IgD-negative memory B cell (primary cell): ENCODE results near the gene CAVIN3. TPM values are rescaled to one million over a fixed set of nuclear protein-coding genes. Genes with fewer than 3 reads are reported as not detected.
A peak's percentile ranks its signal among the peaks of the same experiment; 100 is the strongest.

Experiments used
- H3K27ac Mint-ChIP-seq, 3 donors: one replicate each; pipeline ENCODE4 v1.8.0; 2020 to 2022; ENCODE audit warnings: mild to moderate bottlenecking in 3 of 3, mixed read lengths in 3 of 3, moderate library complexity in 1 of 3
- H3K27me3 Mint-ChIP-seq: one replicate; pipeline ENCODE4 v1.8.0; 2021; ENCODE audit warnings: mixed read lengths
- H3K36me3 Mint-ChIP-seq: one replicate; pipeline ENCODE4 v1.8.0; 2020; ENCODE audit warnings: mild to moderate bottlenecking, mixed read lengths
- H3K4me1 Mint-ChIP-seq, 3 donors: one replicate each; pipeline ENCODE4 v1.8.0; 2020 to 2022; ENCODE audit warnings: mixed read lengths in 3 of 3, mild to moderate bottlenecking in 1 of 3
- H3K4me3 Mint-ChIP-seq, 4 donors: one replicate each; pipeline ENCODE4 v1.8.0; 2020 to 2022; ENCODE audit warnings: mild to moderate bottlenecking in 4 of 4, mixed read lengths in 4 of 4, moderate library complexity in 3 of 4
- H3K9me3 Mint-ChIP-seq, 3 donors: one replicate each; pipeline ENCODE4 v1.8.0; 2020 to 2021; ENCODE audit warnings: mixed read lengths in 3 of 3, mild to moderate bottlenecking in 1 of 3
- polyA plus RNA-seq: library from polyadenylated mRNA; unstranded; fragments of 300-500 nt; fragmentation: Illumina TruSeq; gene quantifications from one replicate; pipeline ENCODE4 v1.2.3, GENCODE V29; 2021

The CAVIN3 gene
- polyA plus RNA-seq, 1 donor from 2014 or later = not detected

DNA sequence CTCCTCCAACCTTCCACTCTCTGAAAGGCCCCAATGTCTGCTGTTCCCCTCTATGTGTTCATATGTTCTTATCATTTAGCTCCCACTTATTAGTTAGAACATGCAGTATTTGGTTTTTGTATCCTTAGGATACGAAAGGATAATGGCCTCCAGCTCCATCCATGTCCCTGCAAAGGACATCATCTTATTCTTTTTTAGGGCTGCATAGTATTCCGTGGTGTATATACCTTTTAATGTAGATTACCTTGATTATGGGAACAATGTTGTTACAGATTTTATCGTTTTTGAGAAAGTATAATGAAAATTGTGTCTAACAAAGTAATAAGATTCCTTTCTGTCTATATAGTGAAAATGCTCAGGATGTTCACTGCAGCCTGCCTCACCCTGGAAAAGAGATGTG lies 16.0 kb upstream of the CAVIN3 start:
- Mint-ChIP-seq H3K27me3 (peaks cover 19% of the 10 kb centered on the region), H3K27ac (no peak overlapping the region), H3K9me3 (no peaks in the 10 kb centered on the region), H3K36me3 (no peaks in the 10 kb centered on the region), H3K4me3 (no peak overlapping the region), H3K4me1 (no peaks in the 10 kb centered on the region)

DNA sequence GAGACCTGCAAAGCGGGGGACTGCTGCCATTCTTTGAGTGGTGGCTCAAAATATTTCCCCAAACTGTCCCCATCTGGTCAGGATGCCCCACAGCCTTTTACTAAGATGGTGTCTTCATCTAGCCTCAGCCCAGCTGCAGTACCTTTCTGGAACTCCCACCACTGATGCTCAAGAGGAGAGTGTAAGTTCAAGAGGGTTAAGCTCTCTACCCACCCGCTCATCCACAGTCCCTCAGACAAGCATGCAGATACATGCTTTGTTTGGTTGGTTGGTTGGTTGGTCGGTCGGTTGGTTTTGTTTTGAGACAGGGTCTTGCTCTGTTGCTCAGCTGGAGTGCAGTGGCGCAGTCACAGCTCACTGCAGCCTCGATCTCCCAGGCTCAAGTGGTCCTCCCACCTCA lies 14.5 kb upstream of the CAVIN3 start:
- Mint-ChIP-seq H3K4me1 (no peaks in the 10 kb centered on the region), H3K4me3 (no peak overlapping the region), H3K27ac (no peak overlapping the region), H3K36me3 (no peaks in the 10 kb centered on the region), H3K27me3 (peaks cover 17% of the 10 kb centered on the region), H3K9me3 (no peaks in the 10 kb centered on the region)

DNA sequence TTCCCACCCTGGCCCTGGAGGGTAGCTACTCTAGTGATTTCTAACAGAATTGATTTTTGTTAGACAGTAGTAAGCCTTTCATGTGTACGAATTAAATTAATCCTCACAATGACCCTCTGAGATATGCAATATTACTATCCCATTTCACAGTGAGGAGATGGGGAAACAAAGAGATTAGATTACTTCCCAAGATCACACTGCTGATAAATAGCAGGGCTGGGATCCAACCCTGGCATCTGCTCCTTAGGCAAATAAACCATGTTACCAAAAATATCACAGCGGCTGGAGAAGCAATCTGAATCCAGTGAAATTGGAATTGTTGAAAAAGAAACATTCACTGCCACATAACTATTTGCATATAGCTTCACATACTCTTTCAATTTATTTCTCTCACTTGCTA lies 12.8 kb upstream of the CAVIN3 start:
- no peaks in the 10 kb centered on the region for H3K9me3 Mint-ChIP-seq
- no peaks in the 10 kb centered on the region for H3K36me3 Mint-ChIP-seq
- peaks cover 11% of the 10 kb centered on the region for H3K27me3 Mint-ChIP-seq
- H3K4me1 Mint-ChIP-seq = no peaks in the 10 kb centered on the region
- no peak overlapping the region for H3K4me3 Mint-ChIP-seq
- H3K27ac Mint-ChIP-seq = no peak overlapping the region

DNA sequence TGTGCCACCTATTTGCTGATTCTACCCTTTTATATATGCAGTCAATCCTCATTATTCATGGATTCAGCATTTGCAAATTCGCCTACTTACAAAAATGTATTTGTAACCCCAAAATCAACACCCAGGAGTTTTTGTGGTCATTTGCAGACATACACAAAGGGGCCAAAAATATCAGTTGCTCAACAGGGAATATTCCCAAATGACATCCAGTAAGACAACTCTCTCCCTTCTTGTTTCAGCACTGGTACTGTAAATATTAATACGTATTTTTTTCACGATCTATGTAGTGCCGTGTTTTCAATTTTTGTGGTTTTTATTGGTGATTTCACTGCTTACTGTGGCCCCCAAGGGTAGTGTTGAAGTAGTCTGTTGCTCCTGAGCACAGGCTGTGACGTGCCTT lies 11.8 kb upstream of the CAVIN3 start:
- H3K27ac Mint-ChIP-seq = no peak overlapping the region
- no peaks in the 10 kb centered on the region for H3K9me3 Mint-ChIP-seq
- H3K4me3 Mint-ChIP-seq = no peak overlapping the region
- H3K36me3 Mint-ChIP-seq = no peaks in the 10 kb centered on the region
- peaks cover 11% of the 10 kb centered on the region for H3K27me3 Mint-ChIP-seq
- H3K4me1 Mint-ChIP-seq = no peaks in the 10 kb centered on the region

DNA sequence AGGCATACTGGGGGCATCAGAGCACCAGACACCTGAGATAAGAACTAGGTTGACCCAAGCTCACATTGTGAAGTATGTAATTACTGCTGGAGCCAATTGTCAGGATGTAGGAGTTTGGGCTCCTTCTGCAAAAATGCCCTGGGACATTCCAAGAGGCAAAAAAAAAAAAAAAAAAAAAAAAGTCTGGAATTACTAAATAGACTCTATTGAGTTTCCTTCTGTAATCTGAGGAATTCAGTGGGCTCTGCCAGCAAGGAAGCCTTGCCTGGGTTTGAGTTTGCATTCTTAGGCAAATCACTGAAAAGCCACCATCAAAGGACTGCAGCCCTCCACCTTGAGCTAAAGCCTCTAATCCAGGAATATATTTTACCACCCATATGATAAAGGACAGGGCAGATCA lies 8.0 kb upstream of the CAVIN3 start:
- Mint-ChIP-seq H3K27ac (no peak overlapping the region), H3K27me3 (peaks cover 7% of the 10 kb centered on the region)

DNA sequence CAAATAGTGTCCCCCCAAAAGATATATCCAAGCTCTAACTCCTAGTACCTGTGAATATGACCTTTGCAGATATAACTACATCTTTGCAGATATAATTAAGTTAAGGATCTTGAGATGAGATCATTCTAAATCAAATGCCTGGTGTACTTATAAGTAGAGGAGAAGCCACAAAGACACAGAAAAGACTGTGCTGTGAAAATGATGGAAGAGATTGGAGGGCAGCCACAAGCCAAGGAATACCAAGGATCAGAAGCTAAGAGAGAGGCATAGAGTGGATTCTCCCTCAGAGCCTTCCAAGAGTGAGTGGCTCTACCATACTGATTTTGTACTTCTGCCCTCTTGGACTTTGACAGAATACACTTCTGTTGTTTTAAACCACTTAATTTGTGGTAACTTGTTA lies 7.5 kb upstream of the CAVIN3 start:
- H3K9me3 Mint-ChIP-seq = no peaks in the 10 kb centered on the region
- peaks cover 7% of the 10 kb centered on the region for H3K27me3 Mint-ChIP-seq
- H3K36me3 Mint-ChIP-seq = no peaks in the 10 kb centered on the region
- H3K4me3 Mint-ChIP-seq = no peak overlapping the region
- no peaks in the 10 kb centered on the region for H3K4me1 Mint-ChIP-seq
- H3K27ac Mint-ChIP-seq = no peak overlapping the region

More for the DNA sequence above, 8.0 kb upstream of the CAVIN3 start:
- H3K9me3 Mint-ChIP-seq = no peaks in the 10 kb centered on the region
- H3K4me3 Mint-ChIP-seq = no peak overlapping the region
- no peaks in the 10 kb centered on the region for H3K36me3 Mint-ChIP-seq
- no peaks in the 10 kb centered on the region for H3K4me1 Mint-ChIP-seq

DNA sequence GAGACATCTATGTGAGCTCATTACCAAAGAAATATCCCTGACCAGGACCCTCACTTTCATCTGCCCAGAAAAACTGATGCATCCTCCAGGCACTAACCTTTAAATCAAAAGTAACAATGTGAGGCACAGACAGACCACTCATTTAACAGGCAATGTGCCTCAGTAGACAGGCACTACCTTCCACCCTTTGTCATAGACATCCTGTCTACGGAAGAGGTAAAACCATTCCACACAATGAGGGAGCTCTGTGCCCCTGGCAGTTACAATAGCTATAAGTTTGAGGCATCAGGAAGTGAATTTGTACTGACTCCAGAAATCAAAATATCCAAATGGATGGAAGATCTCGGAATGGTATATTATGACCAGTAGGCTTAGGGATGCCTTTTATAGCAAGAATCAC lies 6.7 kb upstream of the CAVIN3 start:
- Mint-ChIP-seq H3K9me3 (no peaks in the 10 kb centered on the region), H3K36me3 (no peaks in the 10 kb centered on the region), H3K4me1 (no peaks in the 10 kb centered on the region), H3K27me3 (peaks cover 7% of the 10 kb centered on the region), H3K27ac (no peak overlapping the region), H3K4me3 (no peak overlapping the region)

DNA sequence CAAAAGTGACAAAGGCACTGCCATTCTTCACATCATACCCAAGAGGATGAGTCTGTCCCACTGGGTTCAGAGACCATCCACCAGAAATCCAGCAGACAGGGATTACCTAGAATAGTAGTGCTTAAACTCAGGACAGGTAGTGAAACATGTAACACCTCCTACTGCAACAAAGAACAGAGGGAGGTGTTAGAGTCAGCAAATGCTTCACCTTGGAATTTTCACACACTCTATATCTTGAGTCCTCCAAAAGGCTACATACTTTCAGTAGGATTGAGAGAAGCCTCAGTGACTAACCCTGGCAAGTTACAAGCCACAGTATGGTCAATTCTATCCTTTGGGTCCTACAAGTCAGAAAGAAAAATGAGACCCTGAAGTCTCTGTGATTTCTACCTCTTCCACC lies 6.0 kb upstream of the CAVIN3 start:
- H3K4me1 Mint-ChIP-seq = no peaks in the 10 kb centered on the region
- H3K36me3 Mint-ChIP-seq = no peaks in the 10 kb centered on the region
- no peak overlapping the region for H3K27ac Mint-ChIP-seq
- no peak overlapping the region for H3K4me3 Mint-ChIP-seq
- no peaks in the 10 kb centered on the region for H3K9me3 Mint-ChIP-seq
- H3K27me3 Mint-ChIP-seq = peaks cover 12% of the 10 kb centered on the region

DNA sequence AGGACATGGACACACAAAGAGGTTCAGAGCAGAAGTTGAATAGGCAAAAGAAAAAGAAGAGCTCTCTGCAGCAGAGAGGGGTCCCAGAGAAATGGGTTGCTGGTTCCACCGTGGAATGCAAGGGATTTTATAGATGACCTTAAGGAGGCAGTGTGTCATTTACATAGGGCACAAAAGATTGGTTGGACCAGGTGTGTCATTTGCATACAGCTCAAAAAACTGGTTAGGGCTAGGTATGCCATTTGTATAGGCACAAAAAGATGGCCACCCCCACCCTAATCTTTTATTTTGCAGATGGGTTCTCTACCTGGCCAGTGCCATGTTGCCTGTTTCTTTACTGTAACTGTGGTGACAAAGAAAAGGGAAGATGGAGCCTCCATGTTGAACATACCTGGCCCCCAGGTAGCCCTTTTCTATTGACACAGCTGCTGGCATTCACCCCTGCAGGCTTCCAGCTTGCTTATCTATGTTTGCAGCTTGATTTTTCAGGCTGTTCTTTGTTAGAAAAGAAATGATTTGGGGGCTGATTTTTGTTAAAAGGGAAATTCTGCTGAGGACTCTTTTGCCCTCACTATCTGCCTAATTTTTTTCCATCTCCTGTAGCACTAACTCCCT lies 3.1 kb upstream of the CAVIN3 start:
- Mint-ChIP-seq H3K27me3 (peaks cover 33% of the 10 kb centered on the region), H3K4me1 (peaks cover 0 to 7% (median 2%) of the 10 kb centered on the region in 3 donors), H3K9me3 (no peaks in the 10 kb centered on the region), H3K27ac (no peak overlapping the region), H3K36me3 (no peaks in the 10 kb centered on the region), H3K4me3 (no peak overlapping the region)

DNA sequence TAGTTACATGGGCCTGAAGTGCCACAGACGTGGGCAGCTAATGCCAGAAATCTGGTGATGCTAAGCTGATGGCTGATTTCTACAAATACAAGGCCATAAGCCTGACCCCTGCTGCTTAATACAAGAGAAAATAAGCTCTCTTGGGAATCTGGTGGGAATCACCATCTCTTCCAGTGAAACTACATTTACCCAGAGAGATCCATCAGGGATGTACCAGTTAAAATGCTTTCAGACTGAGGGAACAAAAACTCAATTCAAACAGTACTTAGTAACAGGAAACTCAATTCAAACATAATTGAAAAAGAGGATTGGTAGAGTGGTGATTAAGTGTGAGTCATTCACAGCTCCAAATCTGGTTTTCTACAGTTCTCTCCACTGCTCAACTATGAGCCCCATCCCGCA lies 1.7 kb upstream of the CAVIN3 start:
- H3K4me1 Mint-ChIP-seq = peaks cover 0 to 7% (median 2%) of the 10 kb centered on the region in 3 donors
- no peak overlapping the region for H3K27ac Mint-ChIP-seq
- H3K9me3 Mint-ChIP-seq = no peaks in the 10 kb centered on the region
- H3K27me3 Mint-ChIP-seq = peaks cover 40% of the 10 kb centered on the region
- no peaks in the 10 kb centered on the region for H3K36me3 Mint-ChIP-seq
- no peak overlapping the region for H3K4me3 Mint-ChIP-seq

DNA sequence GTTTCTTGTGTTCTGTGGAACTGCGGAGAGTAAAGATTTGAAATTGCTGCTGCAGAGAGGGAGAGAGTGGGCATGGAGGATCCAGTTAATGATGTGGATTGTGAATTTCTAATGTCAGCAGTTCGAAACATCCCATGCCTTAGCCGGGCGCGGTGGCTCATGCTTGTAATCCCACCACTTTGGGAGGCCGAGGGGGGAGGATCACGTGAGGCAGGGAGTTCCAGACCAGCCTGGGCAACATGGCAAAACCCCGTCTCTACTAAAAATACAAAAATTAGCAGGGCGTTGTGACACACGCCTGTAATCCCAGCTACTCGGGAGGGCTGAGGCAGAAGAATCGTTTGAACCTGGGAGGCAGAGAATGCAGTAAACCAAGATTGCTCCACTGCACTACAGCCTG lies 1.1 kb upstream of the CAVIN3 start:
- H3K27ac Mint-ChIP-seq = no peak overlapping the region
- no peaks in the 10 kb centered on the region for H3K9me3 Mint-ChIP-seq
- H3K27me3 Mint-ChIP-seq = peaks cover 38% of the 10 kb centered on the region
- H3K4me1 Mint-ChIP-seq = peaks cover 0 to 7% (median 2%) of the 10 kb centered on the region in 3 donors
- no peak overlapping the region for H3K4me3 Mint-ChIP-seq
- no peaks in the 10 kb centered on the region for H3K36me3 Mint-ChIP-seq

DNA sequence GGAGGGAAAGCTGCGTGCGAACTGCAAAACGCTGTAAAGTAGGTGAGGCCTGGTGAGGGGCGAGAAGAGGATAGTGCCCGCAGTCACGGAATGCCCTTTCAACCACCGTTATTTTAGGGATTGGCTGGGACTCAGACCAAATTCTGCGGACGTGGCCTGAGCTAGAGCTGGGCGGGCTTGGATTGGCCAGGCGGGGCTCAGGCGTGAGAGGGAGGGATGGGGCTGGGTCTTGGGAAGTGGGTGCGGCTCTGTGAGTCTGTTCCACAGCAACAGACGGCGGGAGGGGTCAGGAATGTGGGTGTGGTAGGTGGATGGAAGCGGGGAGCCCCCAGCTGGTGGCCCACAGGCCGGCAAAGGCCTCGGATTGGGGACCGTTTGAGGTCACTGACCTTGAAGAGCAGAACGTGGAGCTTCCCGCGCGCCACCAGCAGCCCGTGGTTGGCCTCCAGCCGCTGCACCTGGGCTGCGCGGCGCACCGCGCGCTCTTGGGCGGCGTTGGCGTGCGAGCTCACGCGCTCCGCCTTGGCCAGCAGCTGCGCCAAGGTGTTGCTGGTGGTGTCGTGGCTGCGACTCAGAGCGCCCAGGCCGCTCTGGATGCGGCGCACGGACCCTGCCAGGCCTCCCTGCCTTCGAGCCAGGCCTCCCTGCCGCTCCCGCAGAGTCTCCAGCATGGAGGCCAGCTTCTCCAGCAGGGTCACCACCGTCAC lies 444 bp downstream of the CAVIN3 start:
- no peaks in the 10 kb centered on the region for H3K36me3 Mint-ChIP-seq
- H3K27me3 Mint-ChIP-seq = peaks cover 43% of the 10 kb centered on the region
- H3K4me3 Mint-ChIP-seq = peak overlapping the region in 1 of 4 donors; percentile 37
- H3K4me1 Mint-ChIP-seq = peaks cover 0 to 9% (median 4%) of the 10 kb centered on the region in 3 donors
- H3K27ac Mint-ChIP-seq = no peak overlapping the region
- H3K9me3 Mint-ChIP-seq = no peaks in the 10 kb centered on the region

DNA sequence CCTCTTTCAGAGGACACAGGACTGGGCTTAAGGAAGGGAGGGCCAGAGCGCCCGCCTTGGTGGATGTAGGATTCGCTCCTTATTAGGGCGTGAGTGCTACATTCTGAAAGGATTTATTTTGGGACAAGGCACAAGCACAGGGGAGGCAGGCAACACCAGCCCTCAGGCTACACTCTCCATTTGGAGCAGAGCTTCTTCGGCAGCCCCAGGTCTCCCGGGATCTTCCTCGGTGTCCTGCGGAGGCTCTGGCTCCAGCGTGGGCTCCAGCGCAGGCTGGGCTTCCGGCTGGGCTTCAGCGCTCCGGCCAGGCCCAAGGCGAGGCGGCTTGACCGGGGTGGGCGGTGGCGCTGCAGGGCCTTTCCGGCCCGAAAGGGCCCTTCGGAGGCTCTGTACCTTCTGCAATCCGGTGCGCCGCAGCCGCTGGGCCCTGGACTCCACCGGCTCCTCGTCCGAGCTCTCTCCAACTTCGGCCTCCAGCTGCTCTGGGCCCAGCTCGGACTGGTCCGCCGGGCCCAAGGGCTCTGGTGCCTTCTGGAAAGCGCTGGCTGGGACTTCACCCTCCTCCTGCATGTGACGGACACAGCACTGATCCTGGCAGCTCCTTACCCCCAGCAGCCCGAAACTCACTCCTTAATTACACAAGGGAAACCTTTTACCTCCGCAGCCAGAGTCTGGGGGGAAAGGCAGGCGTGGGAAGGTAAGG lies 1.1 kb downstream of the CAVIN3 start:
- Mint-ChIP-seq H3K27ac (no peak overlapping the region), H3K9me3 (no peaks in the 10 kb centered on the region), H3K36me3 (no peaks in the 10 kb centered on the region), H3K4me3 (no peak overlapping the region), H3K27me3 (peaks cover 47% of the 10 kb centered on the region), H3K4me1 (peaks cover 0 to 9% (median 4%) of the 10 kb centered on the region in 3 donors)

DNA sequence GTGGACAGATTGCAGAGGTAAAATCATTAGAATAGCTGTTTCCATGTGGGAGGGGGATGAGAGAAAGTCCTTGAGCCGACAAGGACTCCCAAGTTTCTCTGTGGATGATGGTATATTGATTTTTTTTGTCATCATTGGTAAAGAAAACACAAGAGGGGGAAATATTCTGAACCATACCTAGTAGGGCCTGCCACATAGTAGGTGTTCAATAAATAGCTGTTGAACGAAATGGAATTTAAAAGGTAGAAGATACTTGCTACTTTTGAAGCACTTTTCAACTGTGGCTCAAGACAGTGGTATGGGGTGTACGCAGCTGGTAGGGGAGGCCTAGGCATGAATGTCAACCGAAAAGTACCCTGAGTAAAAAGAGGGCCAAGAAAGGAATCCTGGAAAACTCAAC lies 2.1 kb downstream of the CAVIN3 start:
- Mint-ChIP-seq H3K27me3 (peaks cover 52% of the 10 kb centered on the region), H3K4me3 (no peak overlapping the region)

DNA sequence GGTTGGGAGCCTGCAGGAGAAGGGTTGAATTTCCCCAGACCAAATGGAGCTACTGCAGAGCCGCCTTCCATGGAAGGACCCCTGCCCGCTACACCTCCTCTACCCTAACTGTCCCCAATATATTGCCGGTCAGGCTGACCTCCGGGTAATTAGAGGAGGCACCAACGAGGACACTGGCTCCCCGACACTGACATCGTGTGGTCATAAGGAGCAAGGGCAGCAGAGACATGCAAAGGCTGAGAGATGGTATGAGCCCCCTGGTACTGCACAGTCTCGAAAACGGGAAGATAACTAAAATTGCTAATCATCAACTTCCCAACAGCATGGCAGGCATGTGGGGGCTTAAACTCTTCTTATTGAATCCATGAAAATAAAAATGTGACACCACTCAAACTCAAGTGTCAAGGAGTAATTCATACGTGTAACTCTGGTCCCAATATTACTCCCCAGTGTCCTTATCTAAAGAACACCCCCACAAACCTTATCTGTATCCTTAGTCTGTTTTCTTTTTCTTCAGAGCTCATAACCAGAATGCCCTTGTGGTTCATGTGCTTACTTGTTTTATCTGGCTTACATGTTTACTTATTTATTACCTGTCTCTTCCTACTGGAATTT lies 4.4 kb downstream of the CAVIN3 start:
- Mint-ChIP-seq H3K9me3 (no peaks in the 10 kb centered on the region), H3K4me3 (no peak overlapping the region), H3K27ac (no peak overlapping the region), H3K36me3 (no peaks in the 10 kb centered on the region), H3K27me3 (peaks cover 47% of the 10 kb centered on the region), H3K4me1 (peaks cover 0 to 9% (median 4%) of the 10 kb centered on the region in 3 donors)

More for the DNA sequence above, 2.1 kb downstream of the CAVIN3 start:
- H3K4me1 Mint-ChIP-seq = peaks cover 0 to 9% (median 4%) of the 10 kb centered on the region in 3 donors
- no peaks in the 10 kb centered on the region for H3K36me3 Mint-ChIP-seq
- no peak overlapping the region for H3K27ac Mint-ChIP-seq
- H3K9me3 Mint-ChIP-seq = no peaks in the 10 kb centered on the region
